GM18951 (cell line): ENCODE data around the gene MIB1.
"Not testable (repeated sequence)": the region's sequence is repeated elsewhere in the genome, so short reads cannot be mapped to it uniquely, and the experiment has no call there.

ENCODE experiments used
- POLR2A ChIP-seq: IDR thresholded peaks from 4 replicates; pipeline ENCODE4 v1.6.1; 2011; ENCODE audit warnings: mild to moderate bottlenecking; ENCODE audit not compliant: insufficient read length, insufficient read depth; ENCODE audit errors: extremely low read depth
- in situ Hi-C: fragments of 300-500 bp; cut with MboI; formaldehyde crosslinking; loops from one replicate; pipeline ENCODE4 v1.12.0; 2022; ENCODE audit warnings: low sequenced_read_pairs, mixed read lengths, inconsistent platforms; ENCODE audit not compliant: unreplicated experiment

The MIB1 gene

DNA sequence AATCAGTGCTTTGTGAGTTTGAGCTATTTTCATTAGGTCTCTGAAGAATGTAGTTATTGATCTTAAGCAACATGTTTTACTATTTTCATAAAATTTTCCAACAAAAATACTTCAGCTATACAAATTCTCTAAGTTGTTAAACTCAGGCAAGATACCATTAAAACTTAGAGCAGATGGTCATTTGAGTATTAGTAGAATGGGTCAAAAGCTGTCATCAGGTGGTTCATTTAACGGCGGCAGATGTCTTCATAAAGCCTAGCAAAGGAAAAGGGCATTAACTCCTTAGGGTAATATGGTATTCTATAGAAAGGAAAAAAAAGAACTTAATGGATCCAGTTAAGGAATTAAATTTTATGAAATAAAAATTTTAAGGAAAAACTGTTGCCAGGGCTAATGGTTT is 19.2 kb downstream of the MIB1 start:
- in situ Hi-C loops: no loop called here
- TF ChIP-seq POLR2A: no peak

DNA sequence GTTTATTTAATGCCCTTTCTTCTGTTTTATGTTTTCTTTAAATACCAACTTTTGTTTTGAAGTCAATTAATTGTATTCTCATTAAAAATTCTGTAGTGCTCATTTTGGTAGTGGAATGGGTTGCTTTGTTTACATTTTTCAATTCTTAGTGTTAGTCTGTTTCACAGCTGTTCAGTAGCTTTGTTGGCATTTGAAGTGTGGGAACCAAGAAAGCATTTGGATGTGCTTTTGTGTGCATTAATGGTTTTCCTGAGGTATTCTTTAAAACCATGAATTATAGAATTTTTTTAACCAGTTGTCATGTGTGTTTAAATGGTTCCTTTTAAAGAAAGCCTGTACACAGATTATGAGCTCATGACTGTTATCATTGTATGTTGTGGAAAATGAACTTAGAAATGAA is 19.7 kb downstream of the MIB1 start:
- in situ Hi-C loops: no loop called here
- no peak for TF ChIP-seq POLR2A

DNA sequence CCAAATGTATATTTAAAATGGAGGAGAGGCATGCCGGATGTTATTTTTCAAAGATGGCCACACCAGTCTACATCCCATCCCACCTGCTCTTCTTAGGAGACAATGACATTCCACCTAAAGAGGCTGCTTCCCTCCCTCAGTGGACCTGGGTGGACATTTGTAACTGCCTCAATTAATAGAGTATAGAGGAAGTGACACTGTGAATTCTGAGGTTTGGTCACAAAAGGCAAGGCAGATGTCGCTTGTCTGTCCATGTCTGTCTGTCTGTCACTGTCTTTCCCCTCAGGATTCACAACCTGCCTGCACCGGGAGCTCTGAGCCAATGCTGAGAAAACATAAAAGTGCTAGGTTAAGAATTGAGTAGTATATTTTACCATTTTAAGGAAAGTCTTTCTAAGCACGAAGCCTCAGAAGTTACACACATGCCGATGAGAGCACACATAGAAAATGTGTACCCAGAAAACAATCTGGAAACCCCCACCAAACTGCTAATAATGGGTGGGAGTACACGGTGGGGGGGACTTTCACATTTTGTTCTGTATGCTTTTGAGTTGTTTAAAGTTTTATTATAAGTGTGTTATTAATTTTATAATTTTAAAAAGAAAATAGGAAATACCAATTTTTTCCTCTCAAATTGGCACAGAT is 21.0 kb downstream of the MIB1 start:
- in situ Hi-C loops: no loop called here
- TF ChIP-seq POLR2A: no peak

DNA sequence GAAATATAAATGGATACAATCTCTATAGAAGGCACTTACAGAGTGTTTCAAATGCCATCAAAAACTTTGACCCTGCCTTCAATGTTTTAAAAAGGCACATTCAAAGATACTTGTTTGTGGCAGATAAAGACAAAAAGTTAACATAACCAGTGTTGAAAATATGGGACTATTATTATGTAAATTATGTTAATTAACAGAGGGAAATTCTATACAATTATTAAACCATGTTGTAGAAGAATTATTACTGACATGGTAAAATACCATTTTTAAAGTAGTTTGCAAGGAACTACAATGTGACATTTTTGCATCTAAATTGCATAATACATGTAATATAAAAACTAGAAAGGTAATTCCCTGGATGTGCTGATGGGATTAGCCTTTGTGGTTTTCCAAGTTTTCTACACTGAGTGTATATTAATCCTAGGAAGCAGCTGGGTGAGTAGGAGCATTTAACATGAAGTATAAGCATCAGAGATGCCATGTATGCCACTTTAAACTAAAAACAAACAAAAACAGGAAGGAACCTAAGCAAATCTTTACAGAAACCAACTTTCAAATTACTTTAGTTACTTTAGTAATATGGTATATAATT is 21.7 kb downstream of the MIB1 start:
- in situ Hi-C loops: no loop called here
- no peak for TF ChIP-seq POLR2A

DNA sequence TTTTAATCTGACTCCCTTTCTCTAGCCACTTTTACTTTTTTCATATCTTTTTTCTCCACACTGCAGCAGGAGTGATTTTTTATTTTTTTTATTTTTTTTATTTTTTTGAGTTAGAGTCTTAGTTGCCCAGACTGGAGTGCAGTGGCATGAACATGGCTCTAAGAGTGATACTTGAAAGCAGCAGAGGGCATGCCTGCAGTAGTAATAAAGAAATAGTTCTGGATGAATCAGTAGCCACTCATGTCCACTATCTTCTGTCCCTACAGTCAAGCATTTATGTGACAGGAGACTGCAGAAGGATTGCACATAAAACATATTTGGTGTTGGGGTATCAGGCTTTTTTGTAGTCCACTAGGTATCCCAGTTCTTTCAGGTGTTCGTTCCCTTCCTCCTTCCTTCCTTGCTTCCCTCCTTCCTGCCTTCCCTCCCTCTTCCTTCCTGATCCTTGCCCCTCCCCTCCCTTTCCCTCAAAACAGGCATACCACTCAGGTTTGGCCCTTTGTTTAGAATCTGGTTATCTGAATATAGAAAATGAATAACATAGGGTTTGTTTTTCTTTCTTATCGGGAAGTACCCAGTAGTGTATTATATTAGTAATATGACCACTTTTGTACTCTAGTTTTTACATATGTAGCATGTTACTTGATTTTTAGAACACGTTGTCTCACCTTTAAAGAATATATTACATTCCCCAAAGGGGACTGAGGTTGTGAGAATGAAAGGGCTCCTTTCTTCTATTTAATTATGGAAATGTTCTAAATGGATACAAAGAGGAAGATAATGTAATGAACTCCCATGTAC is 23.5 kb downstream of the MIB1 start:
- TF ChIP-seq POLR2A: no peak
- in situ Hi-C loops: no loop called here

DNA sequence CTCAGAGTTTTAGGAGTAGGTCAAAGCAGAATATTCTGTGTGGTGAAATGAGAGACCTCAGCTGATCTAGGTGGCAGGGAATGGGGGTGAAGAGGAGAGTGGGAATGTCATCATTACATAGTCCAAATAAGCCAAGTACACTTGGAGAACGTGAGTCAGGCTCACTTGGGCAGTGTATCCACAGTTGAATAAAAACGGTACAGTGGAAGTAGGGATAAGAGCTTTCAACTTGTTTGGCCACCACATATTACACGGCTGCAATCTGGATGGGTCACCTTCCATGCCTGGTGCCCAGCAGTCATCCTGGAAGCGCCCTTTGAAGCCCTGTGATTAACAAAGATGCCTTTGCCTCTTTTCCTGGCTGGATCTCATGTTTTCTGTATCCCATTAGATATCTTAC is 28.6 kb downstream of the MIB1 start:
- TF ChIP-seq POLR2A: no peak

DNA sequence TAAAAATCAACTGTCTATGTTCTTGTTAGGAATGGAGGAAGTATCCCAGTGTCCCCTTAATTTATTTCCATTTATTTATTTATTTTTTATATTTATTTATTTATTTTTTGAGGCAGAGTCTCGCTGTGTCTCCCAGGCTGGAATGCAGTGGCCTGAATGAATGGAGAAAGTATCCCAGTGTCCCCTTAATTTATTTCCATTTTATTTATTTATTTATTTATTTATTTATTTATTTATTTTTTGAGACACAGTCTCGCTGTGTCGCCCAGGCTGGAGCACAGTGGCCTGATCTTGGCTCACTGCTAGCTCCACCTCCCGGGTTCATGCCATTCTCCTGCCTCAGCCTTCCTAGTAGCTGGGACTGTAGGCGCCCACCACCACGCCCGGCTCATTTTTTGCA is 34.1 kb downstream of the MIB1 start:
- TF ChIP-seq POLR2A: no peak
- in situ Hi-C loops: no loop called here

More for the DNA sequence above, 28.6 kb downstream of the MIB1 start:
- in situ Hi-C loops: no loop called here

DNA sequence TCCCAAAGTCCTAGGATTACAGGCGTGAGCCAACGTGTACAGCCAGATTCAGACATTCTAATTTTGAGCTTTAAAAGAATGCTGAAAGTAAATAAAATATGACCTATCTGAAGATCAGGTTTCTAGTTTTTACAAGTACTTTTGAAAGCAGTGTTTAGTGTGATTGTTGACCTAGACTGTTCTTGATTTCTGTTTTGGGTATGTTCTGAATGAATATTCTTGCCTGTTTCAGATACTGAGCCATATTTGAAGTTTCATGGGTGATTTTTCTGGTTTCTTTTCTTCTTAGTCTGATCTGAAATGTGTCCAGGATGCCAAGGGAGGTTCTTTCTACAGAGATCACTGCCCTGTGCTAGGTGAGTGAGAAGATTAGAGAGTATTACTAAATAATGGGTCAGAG is 37.2 kb downstream of the MIB1 start:
- in situ Hi-C loops: no loop called here
- no peak for TF ChIP-seq POLR2A

DNA sequence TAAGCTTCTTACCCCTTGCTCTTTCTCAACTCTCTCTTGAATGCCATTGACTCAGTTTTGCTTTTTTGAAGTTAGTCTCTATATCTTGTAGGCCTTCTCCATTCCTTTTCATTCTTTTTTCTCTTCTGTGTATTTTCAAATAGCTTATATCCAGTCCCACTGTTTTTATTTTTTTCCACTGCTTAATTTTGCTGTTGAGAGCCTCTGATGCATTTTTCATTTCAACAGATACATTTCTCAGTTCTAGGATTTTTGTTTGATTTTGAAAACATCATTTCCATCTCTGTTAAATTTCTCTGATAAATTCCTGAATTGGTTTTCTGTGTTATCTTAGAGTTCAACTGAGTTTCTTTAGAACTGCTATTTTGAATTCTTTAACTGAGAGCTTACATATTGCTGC is 45.9 kb downstream of the MIB1 start:
- no peak for TF ChIP-seq POLR2A
- in situ Hi-C loops: no loop called here

DNA sequence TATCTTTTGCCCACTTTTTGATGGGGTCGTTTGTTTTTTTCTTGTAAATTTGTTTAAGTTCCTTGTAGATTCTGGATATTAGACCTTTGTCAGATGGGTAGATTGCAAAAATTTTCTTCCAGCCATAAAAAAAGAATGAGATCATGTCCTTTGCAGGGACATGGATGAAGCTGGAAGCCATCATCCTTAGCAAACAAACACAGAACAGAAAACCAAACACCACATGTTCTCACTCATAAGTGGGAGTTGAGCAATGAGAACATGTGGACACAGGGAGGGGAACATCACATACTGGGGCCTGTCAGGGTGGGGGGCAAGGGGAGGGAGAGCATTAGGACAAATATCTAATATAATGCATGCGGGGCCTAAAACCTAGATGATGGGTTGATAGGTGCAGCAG is 55.5 kb downstream of the MIB1 start:
- in situ Hi-C loops: not testable (repeated sequence)

DNA sequence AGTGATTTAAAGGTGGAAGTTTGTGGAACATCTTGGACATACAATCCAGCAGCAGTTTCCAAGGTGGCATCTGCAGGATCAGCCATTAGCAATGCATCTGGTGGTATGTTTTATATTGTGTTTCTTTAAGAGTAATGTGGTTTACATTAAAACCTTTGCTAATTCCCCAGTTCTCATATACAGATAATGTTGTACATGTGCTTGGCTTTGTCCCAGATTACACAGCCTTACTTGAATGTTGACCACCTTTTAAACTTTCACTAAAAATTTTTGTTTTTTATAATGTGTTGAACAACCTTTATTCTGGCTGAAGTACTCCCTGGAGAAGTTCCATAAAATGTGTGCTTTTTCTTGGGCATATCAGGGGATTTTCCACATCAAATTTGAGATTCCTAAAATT is 57.5 kb downstream of the MIB1 start:
- in situ Hi-C loops: no loop called here
- no peak for TF ChIP-seq POLR2A

DNA sequence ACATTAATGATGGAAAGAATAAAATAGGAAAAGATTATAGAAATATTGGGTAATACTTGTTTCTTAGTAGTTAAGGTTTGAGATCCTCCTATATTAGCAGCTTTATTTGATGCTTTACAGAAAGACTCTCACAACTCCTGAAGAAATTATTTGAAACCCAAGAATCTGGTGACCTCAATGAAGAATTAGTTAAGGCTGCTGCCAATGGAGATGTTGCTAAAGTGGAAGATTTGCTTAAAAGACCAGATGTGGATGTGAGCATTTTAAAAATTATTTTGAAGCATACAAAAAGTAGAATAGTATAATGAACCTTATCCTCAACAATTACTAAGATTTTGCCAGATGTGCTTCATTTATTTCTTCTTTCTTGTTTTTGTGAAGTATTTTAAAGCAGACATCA is 59.1 kb downstream of the MIB1 start:
- TF ChIP-seq POLR2A: no peak
- in situ Hi-C loops: no loop called here

DNA sequence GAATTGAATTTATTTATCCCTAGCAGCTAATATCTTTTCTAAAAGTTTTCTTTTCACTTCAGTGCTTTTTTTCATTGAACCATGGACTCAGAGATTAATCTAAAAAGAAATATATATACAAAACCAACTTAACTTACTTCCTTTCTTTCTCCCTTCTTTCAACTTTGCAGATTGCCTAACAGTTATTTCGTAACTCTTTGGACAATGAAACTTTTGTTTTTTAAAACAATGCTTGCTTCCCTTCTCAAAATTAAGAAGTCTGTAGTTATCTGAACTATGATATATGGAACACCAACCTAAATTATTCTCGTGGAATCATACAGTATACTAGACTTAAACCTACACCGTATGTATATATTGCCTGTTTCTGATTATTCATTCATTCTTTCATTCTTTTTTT is 62.9 kb downstream of the MIB1 start:
- no peak for TF ChIP-seq POLR2A
- in situ Hi-C loops: no loop called here

DNA sequence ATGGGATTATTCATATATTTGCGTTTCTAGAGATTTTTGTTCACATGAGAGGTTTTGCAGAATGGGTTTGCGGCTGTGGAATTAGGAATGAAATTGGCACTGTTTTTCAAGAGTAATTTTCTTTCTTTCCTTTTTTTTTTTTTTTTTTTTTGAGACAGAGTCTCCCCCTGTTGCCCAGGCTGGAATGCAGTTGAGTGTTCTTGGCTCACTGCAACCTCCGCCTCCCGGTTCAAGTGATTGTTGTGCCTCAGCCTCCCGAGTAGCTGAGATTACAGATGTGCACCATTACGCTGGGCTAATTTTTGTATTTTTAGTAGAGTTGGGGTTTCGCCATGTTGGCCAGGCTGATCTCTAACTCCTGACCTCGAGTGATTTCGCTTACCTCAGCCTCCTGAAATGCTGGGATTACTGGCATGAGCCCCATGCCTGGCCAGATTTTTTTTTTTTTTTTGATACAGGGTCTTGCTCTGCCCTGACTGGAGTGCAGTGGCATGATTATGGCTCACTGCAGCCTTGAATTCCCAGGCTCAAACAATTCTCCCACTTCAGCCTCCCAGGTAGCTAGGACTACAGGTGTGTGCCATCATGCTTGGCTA is 65.3 kb downstream of the MIB1 start:
- in situ Hi-C loops: no loop called here
- no peak for TF ChIP-seq POLR2A
